ENCODE measurements around the gene ACAA1. TPM values are rescaled to one million over a fixed set of nuclear protein-coding genes. Genes with fewer than 3 reads are reported as not detected.

The ACAA1 gene
- total RNA-seq, 2 donors from 2014 or later: 40.1 to 43.7 TPM

DNA sequence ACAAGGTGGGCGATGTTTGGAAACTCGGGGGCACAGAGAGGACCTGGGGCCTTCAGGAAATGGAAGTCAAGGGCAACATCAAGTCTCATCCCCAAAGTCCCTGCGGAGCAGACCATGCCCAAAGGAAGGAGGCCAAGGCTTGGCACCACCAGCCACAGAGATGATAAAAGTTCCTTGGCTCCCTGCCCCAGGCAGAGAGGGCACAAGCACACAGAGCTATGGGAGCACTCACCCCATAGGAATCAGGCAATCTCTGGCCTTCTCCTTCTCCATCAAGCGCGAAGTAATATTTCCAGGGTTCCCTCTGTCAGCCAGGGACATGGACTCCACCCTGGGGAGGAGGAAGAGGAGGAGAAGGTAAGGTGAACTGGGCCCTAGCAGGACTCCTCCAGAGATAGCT is 7.9 kb downstream of the ACAA1 start:
- H3K9me3 ChIP-seq (ENCODE audit: control insufficient read depth, low read length): no peaks in the 10 kb centered on the region
- H3K27me3 ChIP-seq (ENCODE audit: control insufficient read depth, insufficient read depth, low read length, poor library complexity, severe bottlenecking): no peaks in the 10 kb centered on the region
- Mint-ChIP-seq H3K27me3 (ENCODE audit: insufficient read depth) (no peaks in the 10 kb centered on the region), H3K9me3 (no peaks in the 10 kb centered on the region), H3K27ac (no peak overlapping the region), H3K4me3 (no peak overlapping the region), H3K4me1 (no peaks in the 10 kb centered on the region), H3K36me3 (ENCODE audit: low read depth) (peaks cover 69% of the 10 kb centered on the region)
- DNase-seq: no peak
- TF ChIP-seq, protein P1, sequence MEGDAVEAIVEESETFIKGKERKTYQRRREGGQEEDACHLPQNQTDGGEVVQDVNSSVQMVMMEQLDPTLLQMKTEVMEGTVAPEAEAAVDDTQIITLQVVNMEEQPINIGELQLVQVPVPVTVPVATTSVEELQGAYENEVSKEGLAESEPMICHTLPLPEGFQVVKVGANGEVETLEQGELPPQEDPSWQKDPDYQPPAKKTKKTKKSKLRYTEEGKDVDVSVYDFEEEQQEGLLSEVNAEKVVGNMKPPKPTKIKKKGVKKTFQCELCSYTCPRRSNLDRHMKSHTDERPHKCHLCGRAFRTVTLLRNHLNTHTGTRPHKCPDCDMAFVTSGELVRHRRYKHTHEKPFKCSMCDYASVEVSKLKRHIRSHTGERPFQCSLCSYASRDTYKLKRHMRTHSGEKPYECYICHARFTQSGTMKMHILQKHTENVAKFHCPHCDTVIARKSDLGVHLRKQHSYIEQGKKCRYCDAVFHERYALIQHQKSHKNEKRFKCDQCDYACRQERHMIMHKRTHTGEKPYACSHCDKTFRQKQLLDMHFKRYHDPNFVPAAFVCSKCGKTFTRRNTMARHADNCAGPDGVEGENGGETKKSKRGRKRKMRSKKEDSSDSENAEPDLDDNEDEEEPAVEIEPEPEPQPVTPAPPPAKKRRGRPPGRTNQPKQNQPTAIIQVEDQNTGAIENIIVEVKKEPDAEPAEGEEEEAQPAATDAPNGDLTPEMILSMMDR (conservative IDR thresholded peaks at IDR 0.05): no peak
- H3K9ac ChIP-seq (ENCODE audit: extremely low read depth, low read length, poor library complexity, severe bottlenecking): no peak overlapping the region
- H3K4me1 ChIP-seq (ENCODE audit: control insufficient read depth, insufficient read depth, low read length): no peaks in the 10 kb centered on the region
- no peak overlapping the region for H3K4me3 ChIP-seq (ENCODE audit: low read length)
- 93 to 100% methylated on average over 2 to 5 of the region's 5 CpGs for WGBS, 2 experiments (ENCODE audit: insufficient coverage in 1 of 2, insufficient read length in 1 of 2)
- H3K36me3 ChIP-seq (ENCODE audit: control insufficient read depth, insufficient read depth, low read length): peaks cover 88% of the 10 kb centered on the region
- H3K27ac ChIP-seq (ENCODE audit: low read depth, low read length): no peak overlapping the region

DNA sequence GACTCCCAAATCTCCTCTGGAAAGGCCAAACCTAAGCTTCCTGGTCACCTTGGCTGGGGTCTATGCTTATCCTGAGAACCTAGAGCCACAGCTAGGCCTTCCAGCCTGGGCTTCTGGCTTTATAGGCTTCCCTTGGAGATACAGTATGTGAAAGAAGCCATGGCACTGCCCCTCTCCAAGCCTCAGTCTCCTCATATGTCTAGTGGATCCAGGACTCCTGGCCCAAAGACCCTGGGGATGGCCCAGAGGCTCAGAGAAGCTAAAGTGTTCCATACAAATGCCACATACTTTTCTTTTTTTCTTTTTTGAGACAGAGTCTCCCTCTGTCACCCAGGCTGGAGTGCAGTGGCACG is 8.6 kb downstream of the ACAA1 start:
- DNase-seq: no peak
- TF ChIP-seq, protein P1 (conservative IDR thresholded peaks at IDR 0.05): no peak
- Mint-ChIP-seq H3K36me3 (ENCODE audit: low read depth) (peaks cover 73% of the 10 kb centered on the region), H3K27ac (no peak overlapping the region), H3K4me3 (no peak overlapping the region), H3K9me3 (no peaks in the 10 kb centered on the region), H3K27me3 (ENCODE audit: insufficient read depth) (no peaks in the 10 kb centered on the region), H3K4me1 (no peaks in the 10 kb centered on the region)
- no peak overlapping the region for H3K9ac ChIP-seq (ENCODE audit: extremely low read depth, low read length, poor library complexity, severe bottlenecking)
- H3K4me1 ChIP-seq (ENCODE audit: control insufficient read depth, insufficient read depth, low read length): no peaks in the 10 kb centered on the region
- WGBS, 2 experiments (ENCODE audit: insufficient coverage in 1 of 2, insufficient read length in 1 of 2): 86 to 92% methylated on average over 1 of the region's 1 CpG
- peaks cover 85% of the 10 kb centered on the region for H3K36me3 ChIP-seq (ENCODE audit: control insufficient read depth, insufficient read depth, low read length)
- no peaks in the 10 kb centered on the region for H3K9me3 ChIP-seq (ENCODE audit: control insufficient read depth, low read length)
- H3K27ac ChIP-seq (ENCODE audit: low read depth, low read length): no peak overlapping the region
- no peaks in the 10 kb centered on the region for H3K27me3 ChIP-seq (ENCODE audit: control insufficient read depth, insufficient read depth, low read length, poor library complexity, severe bottlenecking)
- no peak overlapping the region for H3K4me3 ChIP-seq (ENCODE audit: low read length)

DNA sequence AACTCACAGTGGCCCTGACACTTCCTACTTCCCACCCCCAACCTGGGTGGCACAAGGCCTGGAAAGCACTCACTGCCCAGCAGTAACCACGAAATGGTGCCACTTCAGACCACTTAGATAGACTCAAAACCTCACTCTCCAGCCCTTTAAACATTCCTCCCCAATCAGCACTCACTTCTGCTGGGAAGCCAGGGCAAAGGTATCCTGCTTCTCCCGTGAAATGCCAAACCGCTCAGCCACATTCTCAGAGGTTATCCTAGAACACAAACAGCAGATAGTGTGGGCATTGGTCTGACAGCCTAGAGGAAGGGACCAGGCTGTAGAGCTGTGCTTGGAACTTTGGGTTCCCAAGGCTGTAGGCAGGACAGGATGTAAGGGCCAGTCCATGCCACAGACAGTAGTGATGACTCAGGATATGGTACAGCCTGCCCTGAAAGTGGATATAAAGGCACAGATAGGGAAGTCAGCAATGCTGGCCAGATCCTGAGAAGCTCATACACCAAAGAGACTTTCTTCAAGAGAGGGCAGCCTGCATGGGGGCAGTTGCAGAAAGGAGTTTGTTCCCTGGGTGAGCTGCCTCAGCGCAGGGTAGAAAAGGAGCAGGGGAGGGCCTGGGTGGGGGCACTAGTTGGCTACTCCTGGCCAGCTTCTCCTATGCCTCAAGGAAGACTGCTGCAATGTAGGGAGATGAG is 9.2 kb downstream of the ACAA1 start:
- Histone ChIP-seq H3K36me3 (ENCODE audit: control insufficient read depth, insufficient read depth, low read length) (peaks cover 90% of the 10 kb centered on the region), H3K4me3 (ENCODE audit: low read length) (no peak overlapping the region), H3K9ac (ENCODE audit: extremely low read depth, low read length, poor library complexity, severe bottlenecking) (no peak overlapping the region), H3K27me3 (ENCODE audit: control insufficient read depth, insufficient read depth, low read length, poor library complexity, severe bottlenecking) (no peaks in the 10 kb centered on the region), H3K9me3 (ENCODE audit: control insufficient read depth, low read length) (no peaks in the 10 kb centered on the region), H3K27ac (ENCODE audit: low read depth, low read length) (no peak overlapping the region), H3K4me1 (ENCODE audit: control insufficient read depth, insufficient read depth, low read length) (no peaks in the 10 kb centered on the region)
- Mint-ChIP-seq H3K9me3 (no peaks in the 10 kb centered on the region), H3K27me3 (ENCODE audit: insufficient read depth) (no peaks in the 10 kb centered on the region), H3K4me1 (no peaks in the 10 kb centered on the region), H3K4me3 (no peak overlapping the region), H3K27ac (no peak overlapping the region), H3K36me3 (ENCODE audit: low read depth) (peaks cover 74% of the 10 kb centered on the region)
- 93 to 100% methylated on average over 2 to 4 of the region's 4 CpGs for WGBS, 2 experiments (ENCODE audit: insufficient coverage in 1 of 2, insufficient read length in 1 of 2)
- TF ChIP-seq, protein P1 (conservative IDR thresholded peaks at IDR 0.05): no peak
- DNase-seq: no peak
